ENCODE results near the gene SCAMP2.

- no peak for TF ChIP-seq ATF3 (CRISPR knock-in tag; conservative IDR thresholded peaks at IDR 0.05)
- TF ChIP-seq GABPB1 (CRISPR knock-in tag; IDR thresholded peaks at IDR 0.05): no peak
- TF ChIP-seq USF1 (CRISPR knock-in tag; IDR thresholded peaks at IDR 0.05): no peak
- TF ChIP-seq CTCF (IDR thresholded peaks at IDR 0.05): no peak
- TF ChIP-seq SP1 (CRISPR knock-in tag; conservative IDR thresholded peaks at IDR 0.05): no peak
- TF ChIP-seq NR1H2 (CRISPR knock-in tag; IDR thresholded peaks at IDR 0.05): no peak
- TF ChIP-seq JUN (CRISPR knock-in tag; IDR thresholded peaks at IDR 0.05): no peak
- no peak for TF ChIP-seq E2F1 (CRISPR knock-in tag; IDR thresholded peaks at IDR 0.05)
- no peak for TF ChIP-seq NR3C1 (CRISPR knock-in tag; conservative IDR thresholded peaks at IDR 0.05; ENCODE audit: low read depth)
- TF ChIP-seq HMGXB4 (CRISPR knock-in tag; IDR thresholded peaks at IDR 0.05): no peak
- no peak for TF ChIP-seq CREM (CRISPR knock-in tag; IDR thresholded peaks at IDR 0.05)
Observed at GRCh38 chr15:74872702-74873035, 496 bp downstream of the SCAMP2 start.

Measured in WTC11 (cell line).